Caki2 (cell line): ENCODE results near the gene FAM110C. TPM values are rescaled to one million over a fixed set of nuclear protein-coding genes. Genes with fewer than 3 reads are reported as not detected.
A peak's percentile ranks its signal among the peaks of the same experiment; 100 is the strongest.
"Not testable (repeated sequence)": the region's sequence is repeated elsewhere in the genome, so short reads cannot be mapped to it uniquely, and the experiment has no call there.

Source experiments
- DNase-seq: peaks from one replicate; pipeline ENCODE4 v3.0.0-alpha.2; 2015; ENCODE audit warnings: low read depth
- in situ Hi-C: cut with HindIII; loops from 2 replicates; pipeline ENCODE4 v1.10.0; 2016; ENCODE audit warnings: low sequenced_read_pairs, low pct_unique_long_range_greater_than_20kb, mixed read lengths
- total RNA-seq: library from RNA; depleted of rRNA; stranded (reverse); fragments of >200 nt; shearing (Covaris generic); gene quantifications from 2 replicates; pipeline ENCODE4 v1.2.3, GENCODE V29; 2014; ENCODE audit warnings: low replicate concordance; rRNA removed

FAM110C gene
- total RNA-seq, 1 experiment from 2014 or later: 4.3 TPM

- in situ Hi-C loops: no loop called here
- peak; percentile 23 for DNase-seq
These were observed 27.7 kb downstream of the FAM110C start for GRCh38 chr2:18402-19271.

GRCh38 chr2:15916-16315 lies 30.4 kb downstream of the FAM110C start:
- in situ Hi-C loops, DNase-seq: not testable (repeated sequence)

GRCh38 chr2:11248-11941 lies 34.9 kb downstream of the FAM110C start:
- DNase-seq: peak; percentile 81
- in situ Hi-C loops: no loop called here

- in situ Hi-C loops: no loop called here
These were observed 36.0 kb downstream of the FAM110C start for GRCh38 chr2:10222-10875.

More at GRCh38 chr2:10222-10875, 36.0 kb downstream of the FAM110C start:
- DNase-seq: no peak

Other genes with a start within 250 kb of the FAM110C start
- gene SH3YL1, start 217.5 kb upstream of the FAM110C start, total RNA-seq: 5.7 and 25.1 TPM in 2 replicates
- gene ACP1, start 218.4 kb upstream of the FAM110C start, total RNA-seq: 216 and 217 TPM in 2 replicates
- 2.0 TPM in 1 of 2 replicates, not detected in the other for gene ALKAL2, start 241.6 kb upstream of the FAM110C start, total RNA-seq